Vagina (tissue), 2 donors: ENCODE results near the gene PCBD2.

Experiments
- CTCF ChIP-seq, 3 experiments: fragments of 450-650 bp in 2 of 3; fragments of 200-600 bp in 1 of 3; sonication (generic) in 1 of 3; IDR thresholded peaks; one replicate each; pipeline ENCODE4 v1.5.1; 2017 to 2019; ENCODE audit warnings: antibody characterized with exemption in 3 of 3, mild to moderate bottlenecking in 2 of 3, moderate library complexity in 2 of 3
- POLR2A ChIP-seq, 2 donors: fragments of 450-650 bp; IDR thresholded peaks; one replicate each; pipeline ENCODE4 v1.6.1; 2017; ENCODE audit warnings: antibody characterized with exemption in 2 of 2, mild to moderate bottlenecking in 2 of 2, moderate library complexity in 2 of 2
- POLR2AphosphoS5 ChIP-seq, 2 donors: sonication (generic); formaldehyde crosslinking; IDR thresholded peaks; one replicate each; pipeline ENCODE4 v1.9.0; 2017; ENCODE audit warnings: antibody characterized with exemption in 2 of 2, mild to moderate bottlenecking in 2 of 2, low read depth in 1 of 2; ENCODE audit not compliant: insufficient read depth in 1 of 2

DNA sequence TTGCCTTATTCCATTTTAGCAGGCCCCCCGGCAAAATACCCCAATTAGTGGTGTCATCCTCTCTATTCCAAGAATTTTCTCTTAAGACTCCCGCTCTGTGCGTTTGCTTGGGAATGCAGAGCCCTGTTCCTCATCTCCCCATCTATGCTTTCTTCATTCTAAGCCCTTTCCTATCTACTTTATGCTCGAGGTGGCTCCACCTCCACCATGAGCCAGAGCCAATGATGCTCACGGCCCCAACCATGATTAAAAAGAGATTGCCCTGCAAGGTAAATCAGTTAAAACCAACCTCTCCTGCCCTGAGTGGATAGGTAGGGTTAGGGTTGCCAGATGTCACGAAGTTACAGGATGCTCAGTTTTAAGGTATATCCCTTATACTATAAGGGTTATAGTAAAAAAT is 31.4 kb upstream of the PCBD2 start:
- TF ChIP-seq POLR2A (IDR thresholded peaks at IDR 0.05) (no peak), CTCF (IDR thresholded peaks at IDR 0.05) (no peak), POLR2AphosphoS5 (IDR thresholded peaks at IDR 0.05; ENCODE audit: insufficient read depth in 1 of 2, low read depth in 1 of 2) (no peak)
